ENCODE measurements around the gene UNC13A.

Gene UNC13A

GRCh38 chr19:17724655-17725054 lies 36.5 kb upstream of the UNC13A start:
- no peaks in the 10 kb centered on the region for H3K9me2 ChIP-seq (replicated peaks; ENCODE audit: insufficient read depth, low read length)
- H3K4me3 ChIP-seq (ENCODE audit: insufficient read depth, low read length, poor library complexity, severe bottlenecking) = no peak overlapping the region
- no peak overlapping the region for H3K4me2 ChIP-seq (ENCODE audit: low read depth, low read length, poor library complexity, severe bottlenecking)
- no peak overlapping the region for H3K27ac ChIP-seq (ENCODE audit: low read depth, low read length)
- no peaks in the 10 kb centered on the region for H3F3A ChIP-seq (ENCODE audit: insufficient read depth)
- peaks cover 4% of the 10 kb centered on the region; the same call in 1 of the 2 replicates for H4K20me1 ChIP-seq (ENCODE audit: low read depth, low read length)
- no peaks in the 10 kb centered on the region for H3K36me3 ChIP-seq (ENCODE audit: low read length)
- no peaks in the 10 kb centered on the region for H3K9me3 ChIP-seq (ENCODE audit: insufficient read depth, low read length)
- H3K79me2 ChIP-seq (ENCODE audit: insufficient read depth, low read length) = peaks cover 24% of the 10 kb centered on the region
- H3K27me3 ChIP-seq (ENCODE audit: low read length) = no peaks in the 10 kb centered on the region
- TF ChIP-seq EZH2phosphoT487 (conservative IDR thresholded peaks at IDR 0.05; ENCODE audit: low read length) (no peak), CTCF (IDR thresholded peaks at IDR 0.05; ENCODE audit: insufficient read depth, low read length, poor library complexity, severe bottlenecking) (no peak)
- H3K9ac ChIP-seq (ENCODE audit: low read length) = no peak overlapping the region
- no peak overlapping the region for H2AFZ ChIP-seq (ENCODE audit: low read depth, low read length, severe bottlenecking)

- Histone ChIP-seq H3K4me2 (ENCODE audit: low read depth, low read length, poor library complexity, severe bottlenecking) (no peak overlapping the region), H3F3A (ENCODE audit: insufficient read depth) (no peaks in the 10 kb centered on the region), H3K9me3 (ENCODE audit: insufficient read depth, low read length) (no peaks in the 10 kb centered on the region), H3K36me3 (ENCODE audit: low read length) (no peaks in the 10 kb centered on the region), H3K27me3 (ENCODE audit: low read length) (no peaks in the 10 kb centered on the region), H3K9me2 (replicated peaks; ENCODE audit: insufficient read depth, low read length) (no peaks in the 10 kb centered on the region), H2AFZ (ENCODE audit: low read depth, low read length, severe bottlenecking) (no peak overlapping the region), H3K79me2 (ENCODE audit: insufficient read depth, low read length) (peaks cover 24% of the 10 kb centered on the region), H3K27ac (ENCODE audit: low read depth, low read length) (no peak overlapping the region), H3K9ac (ENCODE audit: low read length) (no peak overlapping the region), H4K20me1 (ENCODE audit: low read depth, low read length) (peaks cover 4% of the 10 kb centered on the region; the same call in 1 of the 2 replicates), H3K4me3 (ENCODE audit: insufficient read depth, low read length, poor library complexity, severe bottlenecking) (no peak overlapping the region)
- TF ChIP-seq EZH2phosphoT487 (conservative IDR thresholded peaks at IDR 0.05; ENCODE audit: low read length) = no peak
- TF ChIP-seq CTCF (IDR thresholded peaks at IDR 0.05; ENCODE audit: insufficient read depth, low read length, poor library complexity, severe bottlenecking) = no peak
Measured at GRCh38 chr19:17722655-17723240, 34.6 kb upstream of the UNC13A start.

GRCh38 chr19:17721821-17722220 lies 33.7 kb upstream of the UNC13A start:
- TF ChIP-seq EZH2phosphoT487 (conservative IDR thresholded peaks at IDR 0.05; ENCODE audit: low read length) (no peak), CTCF (IDR thresholded peaks at IDR 0.05; ENCODE audit: insufficient read depth, low read length, poor library complexity, severe bottlenecking) (no peak)
- H3K79me2 ChIP-seq (ENCODE audit: insufficient read depth, low read length) = peaks cover 24% of the 10 kb centered on the region
- no peak overlapping the region for H3K4me2 ChIP-seq (ENCODE audit: low read depth, low read length, poor library complexity, severe bottlenecking)
- H3K27ac ChIP-seq (ENCODE audit: low read depth, low read length) = no peak overlapping the region
- H3K4me3 ChIP-seq (ENCODE audit: insufficient read depth, low read length, poor library complexity, severe bottlenecking) = no peak overlapping the region
- H4K20me1 ChIP-seq (ENCODE audit: low read depth, low read length) = peaks cover 4% of the 10 kb centered on the region; the same call in 1 of the 2 replicates
- H3K36me3 ChIP-seq (ENCODE audit: low read length) = no peaks in the 10 kb centered on the region
- H3K9me2 ChIP-seq (replicated peaks; ENCODE audit: insufficient read depth, low read length) = no peaks in the 10 kb centered on the region
- no peaks in the 10 kb centered on the region for H3F3A ChIP-seq (ENCODE audit: insufficient read depth)
- H3K9ac ChIP-seq (ENCODE audit: low read length) = no peak overlapping the region
- no peaks in the 10 kb centered on the region for H3K27me3 ChIP-seq (ENCODE audit: low read length)
- no peak overlapping the region for H2AFZ ChIP-seq (ENCODE audit: low read depth, low read length, severe bottlenecking)
- no peaks in the 10 kb centered on the region for H3K9me3 ChIP-seq (ENCODE audit: insufficient read depth, low read length)
